ENCODE data around the gene XPR1.

The XPR1 gene

DNA sequence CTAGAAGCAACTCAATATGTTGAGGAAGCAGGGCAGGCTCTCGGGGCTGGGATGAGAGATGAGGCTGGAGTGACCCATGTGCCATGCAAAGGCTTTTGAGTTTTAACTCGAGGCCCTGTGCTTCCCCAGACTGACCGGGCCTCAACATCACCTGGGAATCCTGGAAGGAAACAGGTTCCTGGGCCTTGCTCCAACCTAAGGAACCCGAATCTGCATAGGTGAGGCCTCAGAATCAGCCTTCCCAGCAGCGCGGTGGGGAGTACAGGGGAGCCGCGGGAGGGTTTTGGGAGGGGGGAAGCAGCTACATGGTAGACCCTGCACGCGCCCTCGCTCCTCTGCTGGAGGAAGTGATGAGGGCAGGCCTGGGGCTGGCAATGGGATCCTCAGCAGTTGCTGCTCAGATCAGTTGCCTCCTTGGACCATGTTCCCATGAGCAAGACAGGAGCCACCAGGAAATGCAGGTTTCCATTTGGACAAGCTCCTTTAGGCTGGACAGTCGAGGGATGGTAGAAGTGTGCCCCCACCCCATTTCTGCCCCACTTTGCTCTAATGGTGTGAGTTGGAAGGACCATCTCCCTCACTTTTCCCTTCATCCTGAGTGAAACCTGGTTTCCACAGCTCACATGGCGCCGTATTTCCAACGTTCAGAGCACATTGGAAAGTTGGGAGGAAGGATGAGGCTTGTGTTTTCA, 276.4 kb downstream of the XPR1 start:
- TF ChIP-seq POLR2A (IDR thresholded peaks at IDR 0.05; ENCODE audit: low read depth, low read length) = no peak
- FAIRE-seq (no peak), DNase-seq (ENCODE audit: insufficient read length, low spot score) (no peak)

DNA sequence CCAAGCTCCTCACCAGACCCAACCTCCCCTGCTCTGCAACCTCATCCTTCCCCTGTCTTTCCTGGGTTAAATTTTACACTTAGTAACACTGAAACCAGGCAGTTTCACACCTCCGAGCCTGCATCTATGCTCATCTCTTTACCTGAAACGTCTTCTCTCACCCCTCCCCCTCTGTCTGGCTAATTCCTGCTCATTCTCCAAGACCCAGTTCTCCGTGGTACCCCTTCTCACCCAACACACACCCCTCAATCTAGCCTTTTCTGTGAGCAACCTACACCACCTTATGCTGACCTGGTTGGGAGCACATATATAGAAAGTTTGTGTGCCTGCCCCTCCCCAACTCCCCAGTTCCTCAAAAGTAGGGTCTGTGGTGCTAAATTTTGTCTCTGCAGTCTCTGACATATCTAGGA, 277.2 kb downstream of the XPR1 start:
- no peak for DNase-seq (ENCODE audit: insufficient read length, low spot score)
- FAIRE-seq = no peak
- no peak for TF ChIP-seq POLR2A (IDR thresholded peaks at IDR 0.05; ENCODE audit: low read depth, low read length)

DNA sequence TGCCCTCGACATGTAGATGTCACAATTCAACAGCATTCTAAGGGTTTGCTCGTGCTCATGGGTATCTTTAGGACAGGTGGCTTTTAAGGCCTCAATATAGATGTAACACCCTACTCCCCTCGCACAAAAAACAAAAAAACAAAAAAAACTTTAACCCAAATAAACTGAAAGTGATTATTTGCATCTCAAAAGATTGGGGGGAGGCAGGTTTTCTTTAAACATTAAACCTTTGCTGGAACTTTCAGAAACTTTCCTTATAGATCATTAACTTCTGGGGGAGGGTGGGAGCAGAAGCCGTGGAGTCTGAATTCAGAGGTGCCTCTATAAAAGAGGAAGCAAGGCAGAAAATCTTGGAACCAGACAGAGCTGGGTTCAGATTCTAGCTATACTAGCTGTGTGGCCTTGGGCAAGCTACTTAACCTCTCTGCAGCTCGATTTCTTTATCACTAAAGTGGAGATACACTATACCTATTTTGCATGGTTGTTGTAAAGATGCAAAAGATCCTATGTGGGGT, 277.7 kb downstream of the XPR1 start:
- no peak for TF ChIP-seq POLR2A (IDR thresholded peaks at IDR 0.05; ENCODE audit: low read depth, low read length)

DNA sequence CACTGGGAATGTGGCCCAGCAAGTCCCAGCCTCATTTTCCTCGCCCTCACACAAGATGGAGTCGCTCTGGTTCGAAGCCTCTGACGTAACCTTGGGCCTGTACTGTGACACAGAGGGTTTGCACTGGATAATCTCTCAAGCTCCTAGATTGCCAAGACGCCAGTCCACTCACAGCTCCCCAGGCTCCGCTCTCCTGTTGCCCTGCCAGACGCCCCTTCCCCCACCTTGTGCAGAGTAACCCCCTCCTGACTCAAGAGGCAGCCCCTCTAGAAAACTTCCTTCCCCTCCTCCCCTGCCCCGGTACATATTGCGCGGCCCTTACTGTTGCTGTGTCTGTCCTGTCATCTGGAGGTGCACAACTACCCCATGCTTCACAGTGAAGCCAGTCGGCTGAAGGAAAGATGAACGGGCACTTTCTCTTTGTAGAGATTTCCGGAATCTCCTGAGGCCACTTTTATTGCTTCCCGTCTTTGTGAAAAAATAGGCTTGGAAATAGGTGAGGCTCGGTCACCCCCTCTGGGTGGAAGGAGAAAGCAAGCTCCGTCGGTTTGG, 279.9 kb downstream of the XPR1 start:
- FAIRE-seq (no peak), DNase-seq (ENCODE audit: insufficient read length, low spot score) (no peak)
- TF ChIP-seq POLR2A (IDR thresholded peaks at IDR 0.05; ENCODE audit: low read depth, low read length) = no peak

More for the DNA sequence above, 277.7 kb downstream of the XPR1 start:
- no peak for DNase-seq (ENCODE audit: insufficient read length, low spot score)
- no peak for FAIRE-seq

DNA sequence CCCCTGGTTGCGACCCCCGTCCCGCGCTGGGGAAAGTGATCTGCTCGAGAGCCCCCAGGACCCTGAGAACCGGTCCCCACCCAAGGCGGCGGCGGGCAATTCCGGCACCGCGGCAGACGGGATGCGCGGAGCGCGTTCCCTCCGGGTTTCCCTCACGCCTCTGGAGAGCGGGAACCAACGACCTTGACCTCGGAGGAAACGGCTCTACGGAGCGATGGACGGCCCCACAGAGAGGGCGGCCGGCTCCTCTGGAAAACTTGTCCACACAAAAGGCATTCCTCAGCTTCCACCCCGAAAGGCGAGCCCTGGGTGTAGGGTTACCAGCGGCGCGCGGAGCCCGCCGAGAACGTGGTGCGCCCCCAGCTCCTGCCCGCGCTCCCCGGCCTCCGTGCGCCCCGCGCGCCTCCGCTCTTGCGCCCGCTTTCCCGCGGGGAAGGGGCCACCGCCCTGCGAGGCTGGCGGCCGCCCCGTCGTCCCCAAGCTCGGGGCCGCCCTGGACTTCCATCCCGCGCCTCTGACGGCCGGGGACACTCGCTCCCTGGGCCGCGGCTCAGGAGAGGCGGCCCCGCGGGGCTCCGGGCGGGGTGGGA, 280.5 kb downstream of the XPR1 start:
- FAIRE-seq = no peak
- DNase-seq (ENCODE audit: insufficient read length, low spot score) = peak; percentile 52
- TF ChIP-seq POLR2A (IDR thresholded peaks at IDR 0.05; ENCODE audit: low read depth, low read length) = peak; percentile 48

DNA sequence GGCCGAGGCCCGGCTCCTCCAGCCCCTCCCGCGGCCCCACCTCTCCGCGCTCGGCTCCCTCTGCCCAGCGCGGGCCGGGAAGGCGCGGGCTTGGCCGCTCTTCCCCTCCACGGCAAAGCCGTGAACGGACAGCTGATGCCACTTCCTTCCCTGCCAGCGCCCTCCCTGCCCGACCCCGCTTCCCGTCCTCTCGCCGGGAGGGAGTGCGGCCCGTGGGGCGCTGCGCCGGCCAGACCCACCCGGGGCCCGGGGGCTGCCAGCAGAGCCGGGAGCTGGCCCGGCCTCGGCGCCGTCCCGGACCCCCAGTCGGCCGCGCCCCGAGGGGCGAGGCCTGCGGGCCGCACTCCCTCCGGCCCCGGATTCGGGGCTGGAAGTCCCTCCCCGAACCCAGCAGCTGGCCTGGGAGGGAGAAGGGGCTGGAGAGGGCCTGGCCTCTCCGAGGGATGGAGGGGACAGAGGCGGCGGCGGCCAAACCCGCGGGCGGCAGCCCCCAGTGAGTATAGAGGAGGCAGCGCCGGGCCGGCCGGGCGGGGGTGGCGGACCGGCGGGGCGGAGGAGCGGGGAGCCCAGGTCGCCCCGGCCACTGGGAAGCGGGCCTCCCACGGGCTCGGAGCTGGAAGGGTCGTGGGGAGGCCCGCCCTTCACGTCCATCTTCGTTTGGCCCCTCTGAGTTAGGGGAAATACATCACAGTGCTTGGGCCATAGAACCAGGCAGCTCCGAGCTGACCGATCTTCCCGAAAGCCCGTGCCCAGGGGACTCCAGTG, 281.2 kb downstream of the XPR1 start, which contains the start of gene KIAA1614:
KIAA1614 (plus strand) TSS at position 97 of the 765 bp plus-strand sequence; CDS start at position 444, 347 bp downstream.
- DNase-seq (ENCODE audit: insufficient read length, low spot score) (peak; percentile 62), FAIRE-seq (no peak)
- peak; percentile 68 for TF ChIP-seq POLR2A (IDR thresholded peaks at IDR 0.05; ENCODE audit: low read depth, low read length)

DNA sequence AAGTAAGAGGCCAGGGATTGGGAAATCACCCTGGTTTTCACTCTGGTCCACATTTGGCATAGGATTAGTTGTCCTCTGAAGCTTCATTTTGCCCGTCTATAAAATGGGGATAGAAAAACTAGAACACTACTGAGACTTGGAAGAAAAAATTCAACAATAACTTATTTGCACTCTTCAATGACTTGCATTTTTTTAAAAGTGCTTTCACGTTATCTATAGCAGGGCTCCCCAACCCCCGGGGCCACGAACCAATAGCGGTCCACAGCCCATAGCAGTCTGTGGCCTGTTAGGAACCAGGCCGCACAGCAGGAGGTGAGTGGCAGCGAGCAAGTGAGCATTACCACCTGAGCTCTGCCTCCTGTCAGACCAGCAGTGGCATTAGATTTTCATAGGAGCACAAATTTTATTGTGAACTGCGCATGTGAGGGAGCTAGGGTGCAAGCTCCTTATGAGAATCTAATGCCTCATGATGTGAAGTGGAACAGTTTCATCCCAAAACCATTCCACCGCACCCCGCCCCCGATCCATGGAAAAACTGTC, 283.7 kb downstream of the XPR1 start:
- DNase-seq (ENCODE audit: insufficient read length, low spot score) (no peak), FAIRE-seq (no peak)
- no peak for TF ChIP-seq POLR2A (IDR thresholded peaks at IDR 0.05; ENCODE audit: low read depth, low read length)

DNA sequence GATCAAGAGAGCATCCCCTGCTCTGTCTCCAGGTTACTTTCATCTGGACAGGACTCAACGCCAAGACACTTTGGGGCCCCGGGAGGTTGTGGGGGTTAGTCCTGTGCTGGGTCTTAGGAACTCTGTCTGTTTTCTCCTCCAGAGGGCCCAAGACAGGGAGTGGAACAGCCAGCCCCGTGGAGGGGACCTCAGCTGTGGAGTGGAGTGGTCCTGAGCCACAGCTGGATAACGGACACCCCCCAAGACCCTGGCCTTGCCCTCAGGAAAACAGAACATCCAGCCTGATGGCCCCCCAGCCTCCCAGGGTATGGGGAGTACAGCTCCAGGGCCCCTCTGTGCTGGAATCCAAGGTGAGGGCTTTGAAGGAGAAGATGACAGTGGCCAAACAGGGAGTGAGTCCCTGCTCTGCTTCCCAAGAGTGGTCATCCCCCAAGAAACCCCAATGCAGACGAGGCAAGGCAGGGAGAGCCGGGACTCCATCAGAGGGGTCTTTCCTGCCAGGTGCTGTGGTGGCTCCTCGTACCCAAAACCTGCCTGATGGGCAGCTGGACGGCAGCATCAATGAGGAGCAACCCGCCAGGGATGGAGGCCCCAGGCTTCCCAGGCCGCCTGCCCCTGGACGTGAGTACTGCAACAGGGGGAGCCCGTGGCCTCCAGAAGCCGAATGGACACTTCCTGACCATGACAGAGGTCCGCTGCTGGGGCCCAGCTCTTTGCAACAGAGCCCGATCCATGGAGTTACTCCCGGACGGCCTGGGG, 284.4 kb downstream of the XPR1 start:
- FAIRE-seq (no peak), DNase-seq (ENCODE audit: insufficient read length, low spot score) (no peak)
- TF ChIP-seq POLR2A (IDR thresholded peaks at IDR 0.05; ENCODE audit: low read depth, low read length) = no peak

DNA sequence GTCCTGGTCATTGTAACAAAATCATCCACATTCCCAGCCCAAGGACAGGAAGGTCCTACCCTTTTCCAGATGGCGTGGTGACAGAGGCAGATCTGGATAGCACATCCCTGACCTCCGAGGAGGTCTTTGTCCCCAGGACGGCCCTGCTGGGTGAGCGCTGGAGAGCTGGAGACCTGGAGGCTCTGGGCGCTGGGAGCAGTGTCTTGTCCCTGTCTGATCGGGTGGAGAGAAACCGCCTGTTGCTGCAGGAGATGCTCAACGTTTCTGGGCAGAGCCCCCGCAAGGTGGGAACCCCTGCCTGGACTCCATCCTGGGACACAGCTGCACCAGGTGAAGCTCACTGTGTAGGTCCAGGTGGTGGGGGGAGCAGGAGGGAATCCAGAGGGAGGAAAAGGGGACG, 284.9 kb downstream of the XPR1 start:
- TF ChIP-seq POLR2A (IDR thresholded peaks at IDR 0.05; ENCODE audit: low read depth, low read length) = no peak
- no peak for FAIRE-seq
- no peak for DNase-seq (ENCODE audit: insufficient read length, low spot score)

DNA sequence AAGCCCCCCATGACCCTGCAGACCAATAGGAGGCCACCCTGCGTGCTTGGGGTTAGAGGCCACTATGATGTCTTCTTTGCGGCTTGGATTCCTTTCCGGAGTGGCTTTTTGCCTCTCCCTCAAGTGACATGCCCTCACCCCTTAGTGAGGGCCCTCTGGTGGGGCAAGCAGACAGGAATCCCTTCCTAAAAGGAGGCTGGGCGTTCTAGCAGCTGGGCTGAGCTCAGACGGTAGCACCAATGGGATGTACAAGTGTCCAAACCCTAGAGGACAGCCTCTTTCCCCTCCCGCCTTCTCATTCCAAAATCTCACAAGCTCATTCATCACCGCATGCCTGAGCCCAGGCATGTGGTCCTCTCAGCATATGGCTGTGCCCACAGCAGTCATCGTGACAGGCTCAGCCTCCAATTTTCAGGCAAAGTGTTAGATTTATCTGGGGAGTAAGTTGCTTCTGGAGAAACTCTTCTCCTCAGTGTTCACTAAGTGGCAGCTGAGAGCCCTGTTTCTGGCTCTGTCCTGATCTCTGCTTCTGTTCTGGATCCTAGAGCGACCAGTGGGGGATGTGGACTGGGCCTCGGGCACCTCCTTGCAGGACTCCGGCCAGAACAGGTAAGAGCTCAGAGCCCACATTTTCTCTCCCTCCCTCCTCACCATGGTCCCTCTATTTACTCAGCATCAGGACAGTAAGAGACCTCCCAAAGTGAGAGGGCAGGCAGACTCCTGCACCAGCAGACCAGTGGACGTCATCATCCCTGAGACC, 285.7 kb downstream of the XPR1 start:
- FAIRE-seq (no peak), DNase-seq (ENCODE audit: insufficient read length, low spot score) (no peak)
- no peak for TF ChIP-seq POLR2A (IDR thresholded peaks at IDR 0.05; ENCODE audit: low read depth, low read length)

DNA sequence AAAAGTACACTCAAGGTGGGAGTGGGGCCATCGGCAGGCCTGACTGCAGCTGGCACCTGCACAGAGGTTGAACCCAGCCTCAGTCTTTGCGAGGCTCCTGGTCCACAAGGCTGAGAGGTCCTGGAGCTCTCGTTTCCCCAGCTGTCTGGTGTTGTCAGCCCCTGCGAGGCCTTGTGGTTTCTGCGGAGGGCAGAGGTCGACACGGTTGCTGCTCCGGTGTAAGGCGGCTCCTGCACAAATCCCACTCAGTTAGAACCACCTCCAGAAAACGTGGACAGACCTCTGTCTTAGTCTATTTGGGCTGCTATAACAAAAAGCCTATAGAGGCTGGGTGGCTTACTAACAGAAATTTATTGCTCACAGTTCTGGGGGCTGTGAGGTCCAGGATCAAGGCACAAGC, 286.7 kb downstream of the XPR1 start:
- no peak for FAIRE-seq
- no peak for TF ChIP-seq POLR2A (IDR thresholded peaks at IDR 0.05; ENCODE audit: low read depth, low read length)
- DNase-seq (ENCODE audit: insufficient read length, low spot score) = no peak

DNA sequence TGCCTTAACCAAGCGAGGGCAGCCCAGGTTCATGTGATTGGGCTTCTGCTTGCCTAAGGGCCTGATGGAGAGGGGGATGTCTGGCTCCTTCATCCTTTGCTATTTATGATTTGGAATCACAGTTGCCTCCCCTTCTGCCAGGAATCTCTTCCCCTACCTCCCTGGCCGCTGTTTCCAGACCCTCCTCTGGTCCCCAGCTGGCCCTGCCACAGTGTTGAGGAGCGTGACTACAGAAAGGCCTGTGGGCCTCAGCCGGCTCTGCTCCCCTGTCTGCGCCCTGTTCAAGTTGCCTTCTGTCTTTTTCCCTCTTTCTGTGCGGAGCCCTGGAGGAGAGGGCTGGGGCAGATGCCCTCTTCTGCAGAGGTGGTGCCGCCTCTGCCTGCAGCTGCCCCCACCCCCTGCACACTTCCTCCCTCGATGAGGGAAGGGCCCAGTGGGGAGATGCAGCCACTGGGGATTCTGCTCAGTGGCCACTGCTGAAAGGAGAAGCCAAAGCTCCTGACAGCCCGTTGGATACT, 287.4 kb downstream of the XPR1 start:
- no peak for TF ChIP-seq POLR2A (IDR thresholded peaks at IDR 0.05; ENCODE audit: low read depth, low read length)
- DNase-seq (ENCODE audit: insufficient read length, low spot score) (no peak), FAIRE-seq (no peak)

Measured in H54 (cell line).